Lower leg skin (tissue), 3 donors: ENCODE data around the gene EPB41L2.

ENCODE experiments used
- POLR2A ChIP-seq, 2 donors: fragments of 450-650 bp; IDR thresholded peaks; one replicate each; pipeline ENCODE4 v1.6.1; 2016 to 2017; ENCODE audit warnings: antibody characterized with exemption in 2 of 2, mild to moderate bottlenecking in 1 of 2, moderate library complexity in 1 of 2
- TF ChIP-seq, protein P1 (sequence below), 3 donors: fragments of 450-650 bp; IDR thresholded peaks; one replicate each; pipeline ENCODE4 v1.5.1; 2016; ENCODE audit warnings: antibody characterized with exemption in 3 of 3, mild to moderate bottlenecking in 3 of 3, moderate library complexity in 2 of 3

DNA sequence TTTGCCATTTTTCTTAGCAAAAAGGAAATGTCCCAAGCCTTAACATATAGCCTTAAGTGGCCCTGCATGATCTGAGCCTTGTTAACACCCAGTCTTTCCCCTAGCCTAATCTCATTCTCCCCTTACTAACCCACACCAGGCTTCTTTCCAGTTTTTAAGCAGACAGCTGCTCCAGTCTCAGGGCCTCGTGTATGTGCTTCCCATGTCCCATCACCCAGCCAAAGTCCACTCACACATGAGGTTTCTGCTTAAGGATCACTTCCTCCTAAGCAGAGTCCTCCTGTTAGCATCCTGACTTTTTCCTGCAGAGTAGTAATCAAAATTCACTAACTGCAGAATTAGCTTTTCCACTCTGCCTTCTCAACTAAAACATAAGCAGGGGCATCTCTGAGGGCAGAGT lies 139.7 kb downstream of the EPB41L2 start:
- TF ChIP-seq, protein P1, sequence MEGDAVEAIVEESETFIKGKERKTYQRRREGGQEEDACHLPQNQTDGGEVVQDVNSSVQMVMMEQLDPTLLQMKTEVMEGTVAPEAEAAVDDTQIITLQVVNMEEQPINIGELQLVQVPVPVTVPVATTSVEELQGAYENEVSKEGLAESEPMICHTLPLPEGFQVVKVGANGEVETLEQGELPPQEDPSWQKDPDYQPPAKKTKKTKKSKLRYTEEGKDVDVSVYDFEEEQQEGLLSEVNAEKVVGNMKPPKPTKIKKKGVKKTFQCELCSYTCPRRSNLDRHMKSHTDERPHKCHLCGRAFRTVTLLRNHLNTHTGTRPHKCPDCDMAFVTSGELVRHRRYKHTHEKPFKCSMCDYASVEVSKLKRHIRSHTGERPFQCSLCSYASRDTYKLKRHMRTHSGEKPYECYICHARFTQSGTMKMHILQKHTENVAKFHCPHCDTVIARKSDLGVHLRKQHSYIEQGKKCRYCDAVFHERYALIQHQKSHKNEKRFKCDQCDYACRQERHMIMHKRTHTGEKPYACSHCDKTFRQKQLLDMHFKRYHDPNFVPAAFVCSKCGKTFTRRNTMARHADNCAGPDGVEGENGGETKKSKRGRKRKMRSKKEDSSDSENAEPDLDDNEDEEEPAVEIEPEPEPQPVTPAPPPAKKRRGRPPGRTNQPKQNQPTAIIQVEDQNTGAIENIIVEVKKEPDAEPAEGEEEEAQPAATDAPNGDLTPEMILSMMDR (IDR thresholded peaks at IDR 0.05) = no peak
- TF ChIP-seq POLR2A (IDR thresholded peaks at IDR 0.05) = no peak
